ENCODE results near the gene RNF157.

The RNF157 gene

GRCh38 chr17:76145231-76146052 is 94.9 kb downstream of the RNF157 start:
- peaks cover 20% of the 10 kb centered on the region for H3K27me3 ChIP-seq (ENCODE audit: insufficient read depth, low read length)
- H3K4me3 ChIP-seq (ENCODE audit: low read depth, low read length): no peak overlapping the region
- H3K27ac ChIP-seq (ENCODE audit: low read depth, low read length): no peak overlapping the region
- no peak overlapping the region for H2AFZ ChIP-seq (ENCODE audit: low read length, unreplicated experiment)
- no peaks in the 10 kb centered on the region for H3K4me1 ChIP-seq (ENCODE audit: control insufficient read depth, insufficient read depth, low read length, unreplicated experiment)
- H3K79me2 ChIP-seq (ENCODE audit: control insufficient read depth, insufficient read depth, low read length, unreplicated experiment): no peaks in the 10 kb centered on the region
- H3K36me3 ChIP-seq (ENCODE audit: insufficient read depth, low read length): no peaks in the 10 kb centered on the region

GRCh38 chr17:76142585-76143041 is 97.7 kb downstream of the RNF157 start:
- H3K79me2 ChIP-seq (ENCODE audit: control insufficient read depth, insufficient read depth, low read length, unreplicated experiment): no peaks in the 10 kb centered on the region
- no peaks in the 10 kb centered on the region for H3K4me1 ChIP-seq (ENCODE audit: control insufficient read depth, insufficient read depth, low read length, unreplicated experiment)
- peaks cover 48% of the 10 kb centered on the region for H3K27me3 ChIP-seq (ENCODE audit: insufficient read depth, low read length)
- no peaks in the 10 kb centered on the region for H3K36me3 ChIP-seq (ENCODE audit: insufficient read depth, low read length)
- no peak overlapping the region for H3K27ac ChIP-seq (ENCODE audit: low read depth, low read length)
- no peak overlapping the region for H3K4me3 ChIP-seq (ENCODE audit: low read depth, low read length)
- H2AFZ ChIP-seq (ENCODE audit: low read length, unreplicated experiment): no peak overlapping the region

- H3K27ac ChIP-seq (ENCODE audit: low read depth, low read length): no peak overlapping the region
- H3K4me1 ChIP-seq (ENCODE audit: control insufficient read depth, insufficient read depth, low read length, unreplicated experiment): no peaks in the 10 kb centered on the region
- H3K36me3 ChIP-seq (ENCODE audit: insufficient read depth, low read length): no peaks in the 10 kb centered on the region
- no peak overlapping the region for H2AFZ ChIP-seq (ENCODE audit: low read length, unreplicated experiment)
- no peaks in the 10 kb centered on the region for H3K79me2 ChIP-seq (ENCODE audit: control insufficient read depth, insufficient read depth, low read length, unreplicated experiment)
- no peak overlapping the region for H3K4me3 ChIP-seq (ENCODE audit: low read depth, low read length)
- peaks cover 52% of the 10 kb centered on the region for H3K27me3 ChIP-seq (ENCODE audit: insufficient read depth, low read length)
Observed at GRCh38 chr17:76142039-76142584, 98.2 kb downstream of the RNF157 start.

GRCh38 chr17:76141212-76142038 is 98.9 kb downstream of the RNF157 start, which contains the start of gene FOXJ1:
Gene FOXJ1, minus strand, starts transcription at chr17:76141245. Its CDS starts 850 bp downstream, at chr17:76140395.
- peaks cover 57% of the 10 kb centered on the region for H3K27me3 ChIP-seq (ENCODE audit: insufficient read depth, low read length)
- no peaks in the 10 kb centered on the region for H3K79me2 ChIP-seq (ENCODE audit: control insufficient read depth, insufficient read depth, low read length, unreplicated experiment)
- H3K4me1 ChIP-seq (ENCODE audit: control insufficient read depth, insufficient read depth, low read length, unreplicated experiment): no peaks in the 10 kb centered on the region
- peak within 1 kb of the TSS; percentile 52 for H2AFZ ChIP-seq (ENCODE audit: low read length, unreplicated experiment)
- H3K36me3 ChIP-seq (ENCODE audit: insufficient read depth, low read length): no peaks in the 10 kb centered on the region
- no peak within 1 kb of the TSS for H3K27ac ChIP-seq (ENCODE audit: low read depth, low read length)
- peak within 1 kb of the TSS; percentile 70 for H3K4me3 ChIP-seq (ENCODE audit: low read depth, low read length)

GRCh38 chr17:76140661-76141211 is 99.6 kb downstream of the RNF157 start:
- no peaks in the 10 kb centered on the region for H3K36me3 ChIP-seq (ENCODE audit: insufficient read depth, low read length)
- peak overlapping the region; percentile 70; the same call in 1 of the 2 replicates for H3K4me3 ChIP-seq (ENCODE audit: low read depth, low read length)
- no peak overlapping the region for H3K27ac ChIP-seq (ENCODE audit: low read depth, low read length)
- H2AFZ ChIP-seq (ENCODE audit: low read length, unreplicated experiment): no peak overlapping the region
- H3K79me2 ChIP-seq (ENCODE audit: control insufficient read depth, insufficient read depth, low read length, unreplicated experiment): no peaks in the 10 kb centered on the region
- peaks cover 60% of the 10 kb centered on the region for H3K27me3 ChIP-seq (ENCODE audit: insufficient read depth, low read length)
- H3K4me1 ChIP-seq (ENCODE audit: control insufficient read depth, insufficient read depth, low read length, unreplicated experiment): no peaks in the 10 kb centered on the region

- no peak overlapping the region for H2AFZ ChIP-seq (ENCODE audit: low read length, unreplicated experiment)
- no peak overlapping the region for H3K27ac ChIP-seq (ENCODE audit: low read depth, low read length)
- H3K27me3 ChIP-seq (ENCODE audit: insufficient read depth, low read length): peaks cover 67% of the 10 kb centered on the region
- H3K4me3 ChIP-seq (ENCODE audit: low read depth, low read length): no peak overlapping the region
- no peaks in the 10 kb centered on the region for H3K36me3 ChIP-seq (ENCODE audit: insufficient read depth, low read length)
- no peaks in the 10 kb centered on the region for H3K4me1 ChIP-seq (ENCODE audit: control insufficient read depth, insufficient read depth, low read length, unreplicated experiment)
- no peaks in the 10 kb centered on the region for H3K79me2 ChIP-seq (ENCODE audit: control insufficient read depth, insufficient read depth, low read length, unreplicated experiment)
Observed at GRCh38 chr17:76139801-76140660, 100.3 kb downstream of the RNF157 start.

GRCh38 chr17:76138896-76139752 is 101.2 kb downstream of the RNF157 start:
- H3K4me1 ChIP-seq (ENCODE audit: control insufficient read depth, insufficient read depth, low read length, unreplicated experiment): no peaks in the 10 kb centered on the region

GRCh38 chr17:76138234-76138895 is 101.9 kb downstream of the RNF157 start:
- Histone ChIP-seq H2AFZ (ENCODE audit: low read length, unreplicated experiment) (no peak overlapping the region), H3K4me3 (ENCODE audit: low read depth, low read length) (no peak overlapping the region), H3K79me2 (ENCODE audit: control insufficient read depth, insufficient read depth, low read length, unreplicated experiment) (no peaks in the 10 kb centered on the region), H3K27ac (ENCODE audit: low read depth, low read length) (no peak overlapping the region), H3K36me3 (ENCODE audit: insufficient read depth, low read length) (no peaks in the 10 kb centered on the region), H3K4me1 (ENCODE audit: control insufficient read depth, insufficient read depth, low read length, unreplicated experiment) (no peaks in the 10 kb centered on the region), H3K27me3 (ENCODE audit: insufficient read depth, low read length) (peaks cover 70% of the 10 kb centered on the region)

More at GRCh38 chr17:76138896-76139752, 101.2 kb downstream of the RNF157 start:
- Histone ChIP-seq H3K79me2 (ENCODE audit: control insufficient read depth, insufficient read depth, low read length, unreplicated experiment) (no peaks in the 10 kb centered on the region), H3K27ac (ENCODE audit: low read depth, low read length) (no peak overlapping the region), H3K27me3 (ENCODE audit: insufficient read depth, low read length) (peaks cover 67% of the 10 kb centered on the region), H3K36me3 (ENCODE audit: insufficient read depth, low read length) (no peaks in the 10 kb centered on the region), H3K4me3 (ENCODE audit: low read depth, low read length) (no peak overlapping the region), H2AFZ (ENCODE audit: low read length, unreplicated experiment) (no peak overlapping the region)
